Immature natural killer cell (primary cell): ENCODE data around the gene NPNT. TPM values are rescaled to one million over a fixed set of nuclear protein-coding genes. Genes with fewer than 3 reads are reported as not detected.

ENCODE experiments used
- polyA plus RNA-seq, 3 donors: library from polyadenylated mRNA; unstranded; fragments of 300-500 nt; fragmentation: Illumina TruSeq; gene quantifications; one replicate each; pipeline ENCODE4 v1.2.3, GENCODE V29; 2021

The NPNT gene
- polyA plus RNA-seq, 3 donors from 2014 or later, result not detected

Other genes starting within 250 kb of the NPNT start
- 10 to 100 TPM; 17.2 to 30.6 (median 21.5) TPM for gene INTS12, start 186.8 kb upstream of the NPNT start, polyA plus RNA-seq
- gene GSTCD, start 186.7 kb upstream of the NPNT start, polyA plus RNA-seq, result 1 to 10 TPM; 1.8 to 2.1 (median 2.0) TPM